ENCODE measurements around the gene MR1.

The MR1 gene

GRCh38 chr1:181100015-181100905 lies 66.5 kb downstream of the MR1 start:
- no peak for DNase-seq (ENCODE audit: low read depth, low spot score)
- Histone ChIP-seq H3K9me3 (ENCODE audit: insufficient read depth, low read length) (no peaks in the 10 kb centered on the region), H3K4me3 (ENCODE audit: insufficient read length, low read depth) (no peak overlapping the region), H3K27me3 (ENCODE audit: insufficient read depth, insufficient read length) (peaks cover 47% of the 10 kb centered on the region), H3K4me1 (ENCODE audit: insufficient read depth, insufficient read length) (peaks cover 20% of the 10 kb centered on the region), H3K9ac (ENCODE audit: insufficient read length, low read depth) (peak overlapping the region; percentile 3), H3K36me3 (ENCODE audit: insufficient read depth, insufficient read length, low read length) (peaks cover 1% of the 10 kb centered on the region)
- TF ChIP-seq YY1 (IDR thresholded peaks at IDR 0.05; ENCODE audit: insufficient read depth, insufficient read length) = no peak
- TF ChIP-seq ZNF274 (IDR thresholded peaks at IDR 0.05; ENCODE audit: low read depth, low read length) = no peak
- TF ChIP-seq SUZ12 (IDR thresholded peaks at IDR 0.05; ENCODE audit: extremely low read depth, insufficient read depth, insufficient read length) = no peak

- TF ChIP-seq YY1 (IDR thresholded peaks at IDR 0.05; ENCODE audit: insufficient read depth, insufficient read length) (no peak), ZNF274 (IDR thresholded peaks at IDR 0.05; ENCODE audit: low read depth, low read length) (no peak), SUZ12 (IDR thresholded peaks at IDR 0.05; ENCODE audit: extremely low read depth, insufficient read depth, insufficient read length) (no peak)
- peaks cover 16% of the 10 kb centered on the region for H3K4me1 ChIP-seq (ENCODE audit: insufficient read depth, insufficient read length)
- peaks cover 52% of the 10 kb centered on the region for H3K27me3 ChIP-seq (ENCODE audit: insufficient read depth, insufficient read length)
- DNase-seq (ENCODE audit: low read depth, low spot score) = no peak
- H3K4me3 ChIP-seq (ENCODE audit: insufficient read length, low read depth) = no peak overlapping the region
- H3K36me3 ChIP-seq (ENCODE audit: insufficient read depth, insufficient read length, low read length) = no peaks in the 10 kb centered on the region
- H3K9ac ChIP-seq (ENCODE audit: insufficient read length, low read depth) = no peak overlapping the region
- no peaks in the 10 kb centered on the region for H3K9me3 ChIP-seq (ENCODE audit: insufficient read depth, low read length)
Measured at GRCh38 chr1:181100934-181101333, 67.2 kb downstream of the MR1 start.

GRCh38 chr1:181101581-181102226 lies 67.9 kb downstream of the MR1 start:
- peak overlapping the region; percentile 61 for H3K9ac ChIP-seq (ENCODE audit: insufficient read length, low read depth)
- TF ChIP-seq SUZ12 (IDR thresholded peaks at IDR 0.05; ENCODE audit: extremely low read depth, insufficient read depth, insufficient read length) = no peak
- TF ChIP-seq YY1 (IDR thresholded peaks at IDR 0.05; ENCODE audit: insufficient read depth, insufficient read length) = no peak
- TF ChIP-seq ZNF274 (IDR thresholded peaks at IDR 0.05; ENCODE audit: low read depth, low read length) = no peak
- H3K4me1 ChIP-seq (ENCODE audit: insufficient read depth, insufficient read length) = peaks cover 12% of the 10 kb centered on the region
- H3K27me3 ChIP-seq (ENCODE audit: insufficient read depth, insufficient read length) = peaks cover 60% of the 10 kb centered on the region
- peak; percentile 92 for DNase-seq (ENCODE audit: low read depth, low spot score)
- peak overlapping the region; percentile 3 for H3K4me3 ChIP-seq (ENCODE audit: insufficient read length, low read depth)
- no peaks in the 10 kb centered on the region for H3K9me3 ChIP-seq (ENCODE audit: insufficient read depth, low read length)
- no peaks in the 10 kb centered on the region for H3K36me3 ChIP-seq (ENCODE audit: insufficient read depth, insufficient read length, low read length)

- TF ChIP-seq YY1 (IDR thresholded peaks at IDR 0.05; ENCODE audit: insufficient read depth, insufficient read length) = no peak
- no peak for TF ChIP-seq ZNF274 (IDR thresholded peaks at IDR 0.05; ENCODE audit: low read depth, low read length)
- TF ChIP-seq SUZ12 (IDR thresholded peaks at IDR 0.05; ENCODE audit: extremely low read depth, insufficient read depth, insufficient read length) = no peak
- Histone ChIP-seq H3K4me1 (ENCODE audit: insufficient read depth, insufficient read length) (peaks cover 11% of the 10 kb centered on the region), H3K9me3 (ENCODE audit: insufficient read depth, low read length) (no peaks in the 10 kb centered on the region), H3K27me3 (ENCODE audit: insufficient read depth, insufficient read length) (peaks cover 64% of the 10 kb centered on the region), H3K36me3 (ENCODE audit: insufficient read depth, insufficient read length, low read length) (no peaks in the 10 kb centered on the region), H3K4me3 (ENCODE audit: insufficient read length, low read depth) (no peak overlapping the region), H3K9ac (ENCODE audit: insufficient read length, low read depth) (no peak overlapping the region)
- DNase-seq (ENCODE audit: low read depth, low spot score) = no peak
Measured at GRCh38 chr1:181102841-181103240, 69.1 kb downstream of the MR1 start.

- no peaks in the 10 kb centered on the region for H3K9me3 ChIP-seq (ENCODE audit: insufficient read depth, low read length)
- DNase-seq (ENCODE audit: low read depth, low spot score) = no peak
- TF ChIP-seq YY1 (IDR thresholded peaks at IDR 0.05; ENCODE audit: insufficient read depth, insufficient read length) (no peak), SUZ12 (IDR thresholded peaks at IDR 0.05; ENCODE audit: extremely low read depth, insufficient read depth, insufficient read length) (no peak), ZNF274 (IDR thresholded peaks at IDR 0.05; ENCODE audit: low read depth, low read length) (no peak)
- no peak overlapping the region for H3K4me3 ChIP-seq (ENCODE audit: insufficient read length, low read depth)
- no peaks in the 10 kb centered on the region for H3K36me3 ChIP-seq (ENCODE audit: insufficient read depth, insufficient read length, low read length)
- H3K4me1 ChIP-seq (ENCODE audit: insufficient read depth, insufficient read length) = peaks cover 11% of the 10 kb centered on the region
- peaks cover 64% of the 10 kb centered on the region for H3K27me3 ChIP-seq (ENCODE audit: insufficient read depth, insufficient read length)
- H3K9ac ChIP-seq (ENCODE audit: insufficient read length, low read depth) = no peak overlapping the region
Measured at GRCh38 chr1:181103399-181103798, 69.6 kb downstream of the MR1 start.

- Histone ChIP-seq H3K9ac (ENCODE audit: insufficient read length, low read depth) (peak overlapping the region; percentile 87), H3K27me3 (ENCODE audit: insufficient read depth, insufficient read length) (peaks cover 59% of the 10 kb centered on the region), H3K4me1 (ENCODE audit: insufficient read depth, insufficient read length) (peaks cover 17% of the 10 kb centered on the region), H3K4me3 (ENCODE audit: insufficient read length, low read depth) (peak overlapping the region; percentile 61), H3K36me3 (ENCODE audit: insufficient read depth, insufficient read length, low read length) (no peaks in the 10 kb centered on the region), H3K9me3 (ENCODE audit: insufficient read depth, low read length) (no peaks in the 10 kb centered on the region)
- TF ChIP-seq YY1 (IDR thresholded peaks at IDR 0.05; ENCODE audit: insufficient read depth, insufficient read length) (no peak), SUZ12 (IDR thresholded peaks at IDR 0.05; ENCODE audit: extremely low read depth, insufficient read depth, insufficient read length) (no peak), ZNF274 (IDR thresholded peaks at IDR 0.05; ENCODE audit: low read depth, low read length) (no peak)
- DNase-seq (ENCODE audit: low read depth, low spot score) = no peak
Measured at GRCh38 chr1:181104042-181104789, 70.4 kb downstream of the MR1 start.

Data from NT2/D1 (cell line).